GM19467 (cell line): Measurements from ENCODE around the gene HGS.

ENCODE experiments used
- ATAC-seq: cut with Tn5 transposase; IDR thresholded peaks from one replicate; pipeline ENCODE4 v1.9.1; 2021; ENCODE audit warnings: mild to moderate bottlenecking, moderate library complexity; ENCODE audit not compliant: unreplicated experiment

The HGS gene

DNA sequence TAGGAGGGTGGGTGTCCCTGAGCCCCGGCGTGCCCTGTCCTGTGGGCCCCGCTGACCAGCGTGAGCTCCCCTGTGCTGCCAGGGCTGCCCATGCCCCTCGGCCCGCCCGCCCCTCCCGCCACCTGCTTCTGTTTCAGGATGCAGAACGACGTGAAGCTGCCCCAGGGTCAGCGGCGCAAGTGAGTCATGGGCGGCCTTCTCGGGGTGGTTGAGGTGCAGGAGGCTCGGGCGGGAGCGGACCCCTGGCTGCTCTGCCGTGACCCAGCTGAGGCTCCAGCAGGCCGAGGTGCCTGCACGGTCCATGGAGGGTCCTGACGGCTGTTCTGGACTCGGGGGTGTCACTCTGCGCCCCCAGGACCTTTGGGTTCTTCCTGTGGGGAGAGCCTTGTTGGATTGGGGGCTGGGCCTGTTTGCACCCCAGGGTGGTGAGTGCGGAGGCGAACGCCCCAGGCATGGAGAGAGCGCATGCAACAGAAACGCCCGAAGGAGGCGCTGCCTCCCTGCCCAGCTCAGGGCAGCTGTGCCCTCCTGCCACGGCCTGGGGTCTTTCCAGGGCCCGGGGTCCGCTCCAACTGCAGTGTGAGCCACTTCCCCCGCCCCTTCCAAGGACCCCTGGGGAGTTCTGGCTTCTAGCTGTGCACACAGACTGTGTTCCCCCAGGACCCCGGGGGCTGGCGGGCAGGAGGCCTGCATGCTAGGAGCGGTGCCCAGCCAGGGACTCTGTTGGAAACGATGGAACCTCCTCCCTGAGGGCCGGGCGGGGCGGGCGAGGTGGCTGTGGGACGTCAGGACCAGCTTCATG is 32.3 kb downstream of the HGS start:
- no peak for ATAC-seq

DNA sequence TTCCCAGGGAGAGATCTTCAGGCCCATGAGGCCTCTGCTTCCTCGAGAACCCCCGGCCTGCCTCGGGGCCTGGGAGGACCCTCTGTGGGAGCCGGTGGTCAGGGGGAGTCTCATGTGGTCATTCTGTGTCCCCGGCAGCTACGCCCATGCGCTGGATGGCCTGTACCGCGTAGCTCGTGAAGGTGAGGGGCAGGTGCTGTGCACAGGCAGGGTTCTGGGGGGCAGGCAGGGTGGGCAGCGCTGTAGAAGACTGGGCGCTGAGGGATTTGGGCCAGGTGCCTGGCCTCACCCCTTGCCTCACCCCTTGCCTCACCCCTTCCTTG is 32.8 kb downstream of the HGS start:
- ATAC-seq, result no peak

- no peak for ATAC-seq
Measured at GRCh38 chr17:81717049-81717765, 33.4 kb downstream of the HGS start.

DNA sequence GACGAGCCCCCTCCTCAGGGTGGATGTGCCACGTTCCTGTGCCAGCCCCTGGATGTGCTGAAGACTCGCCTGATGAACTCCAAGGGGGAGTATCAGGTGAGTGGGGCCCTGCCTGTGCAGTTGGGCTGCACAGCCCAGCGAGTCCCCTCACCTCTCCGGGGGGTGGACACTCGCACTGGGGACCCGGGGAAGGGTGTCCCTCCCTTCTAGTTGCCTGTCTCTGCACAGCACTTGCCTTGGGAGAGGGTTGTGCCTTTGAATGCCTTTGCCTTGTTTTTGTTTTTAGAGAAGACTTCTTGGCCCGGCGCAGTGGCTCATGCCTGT is 33.9 kb downstream of the HGS start:
- no peak for ATAC-seq

GRCh38 chr17:81719410-81720266 is 35.8 kb downstream of the HGS start:
- no peak for ATAC-seq

DNA sequence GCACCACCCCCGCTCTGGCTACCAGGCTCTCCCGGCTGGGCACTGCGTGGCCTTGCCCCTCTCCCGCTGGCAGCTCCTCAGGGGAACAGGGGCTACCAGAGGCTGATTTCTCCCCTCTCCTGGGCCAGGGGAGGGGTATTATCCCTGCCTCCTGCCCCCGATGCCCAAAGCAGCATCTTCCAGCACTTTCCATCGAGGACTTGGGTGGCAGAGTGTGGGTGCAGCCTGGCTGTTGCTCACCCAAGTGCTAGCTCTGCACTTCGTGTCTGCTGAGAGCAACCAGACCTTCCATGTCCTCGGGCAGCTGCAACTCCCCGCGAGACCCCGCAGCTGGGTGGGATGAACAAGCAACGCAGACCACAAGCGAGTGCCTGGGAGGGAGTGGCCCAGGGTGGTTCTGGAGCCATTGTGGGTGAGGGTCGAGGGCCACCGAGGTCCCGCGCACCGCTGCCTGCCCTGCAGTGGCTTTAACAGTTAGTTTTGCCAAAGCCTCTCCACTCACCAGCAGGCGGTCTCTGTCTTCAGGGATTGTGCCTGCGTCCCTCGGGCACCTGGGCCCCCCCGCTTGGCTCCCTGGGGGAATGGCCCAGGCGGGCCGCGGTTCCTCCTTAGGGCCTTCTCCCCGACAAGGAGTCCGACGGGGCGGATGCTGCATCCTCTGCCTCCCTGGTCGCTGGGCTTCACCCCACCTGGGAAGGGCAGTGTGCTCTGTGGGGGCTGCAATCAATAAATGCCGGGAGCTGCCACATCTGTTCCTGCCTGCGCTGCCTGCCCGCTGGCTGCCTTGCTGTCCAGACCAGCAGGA is 36.7 kb downstream of the HGS start:
- no peak for ATAC-seq

- no peak for ATAC-seq
Measured at GRCh38 chr17:81722184-81723120, 38.6 kb downstream of the HGS start.

GRCh38 chr17:81723651-81724209 is 39.9 kb downstream of the HGS start:
- ATAC-seq, result no peak

DNA sequence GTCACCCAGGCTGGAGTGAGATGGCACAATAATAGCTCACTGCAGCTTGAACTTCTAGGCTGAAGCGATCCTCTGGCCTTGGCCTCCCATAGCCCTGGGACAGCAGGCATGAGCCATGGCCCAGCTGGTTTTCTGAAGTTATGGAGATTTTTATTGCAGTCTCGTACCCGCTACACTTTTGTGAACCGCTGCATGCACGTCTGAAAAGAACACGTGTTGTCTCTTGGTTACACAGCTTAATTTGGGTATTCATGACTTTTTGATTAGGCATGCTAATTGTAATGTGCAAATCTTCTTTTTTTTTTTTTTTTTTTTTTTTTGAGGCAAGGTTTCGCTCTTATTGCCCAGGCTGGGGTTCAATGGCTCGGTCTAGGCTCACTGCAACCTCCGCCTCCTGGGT is 41.6 kb downstream of the HGS start:
- no peak for ATAC-seq

DNA sequence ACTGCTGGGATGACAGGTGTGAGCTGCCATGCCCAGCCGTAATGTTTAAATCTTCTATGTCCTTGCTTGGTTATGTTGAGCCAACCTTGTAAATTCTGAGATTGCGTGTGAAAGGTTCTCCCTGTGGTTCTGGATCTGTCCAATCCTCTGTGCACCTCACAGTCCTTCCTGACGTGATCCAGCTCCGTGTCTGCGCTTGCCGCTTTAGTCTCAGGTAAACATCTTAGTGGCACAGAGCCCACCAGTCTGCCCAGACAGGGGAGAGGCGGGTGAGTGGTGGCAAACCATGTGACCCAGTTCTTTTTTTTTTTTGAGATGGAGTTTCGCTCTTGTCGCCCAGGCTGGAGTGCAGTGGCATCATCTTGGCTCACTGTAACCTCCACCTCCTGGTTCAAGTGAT is 42.2 kb downstream of the HGS start:
- no peak for ATAC-seq

GRCh38 chr17:81727324-81728031 is 43.7 kb downstream of the HGS start:
- ATAC-seq, result no peak

DNA sequence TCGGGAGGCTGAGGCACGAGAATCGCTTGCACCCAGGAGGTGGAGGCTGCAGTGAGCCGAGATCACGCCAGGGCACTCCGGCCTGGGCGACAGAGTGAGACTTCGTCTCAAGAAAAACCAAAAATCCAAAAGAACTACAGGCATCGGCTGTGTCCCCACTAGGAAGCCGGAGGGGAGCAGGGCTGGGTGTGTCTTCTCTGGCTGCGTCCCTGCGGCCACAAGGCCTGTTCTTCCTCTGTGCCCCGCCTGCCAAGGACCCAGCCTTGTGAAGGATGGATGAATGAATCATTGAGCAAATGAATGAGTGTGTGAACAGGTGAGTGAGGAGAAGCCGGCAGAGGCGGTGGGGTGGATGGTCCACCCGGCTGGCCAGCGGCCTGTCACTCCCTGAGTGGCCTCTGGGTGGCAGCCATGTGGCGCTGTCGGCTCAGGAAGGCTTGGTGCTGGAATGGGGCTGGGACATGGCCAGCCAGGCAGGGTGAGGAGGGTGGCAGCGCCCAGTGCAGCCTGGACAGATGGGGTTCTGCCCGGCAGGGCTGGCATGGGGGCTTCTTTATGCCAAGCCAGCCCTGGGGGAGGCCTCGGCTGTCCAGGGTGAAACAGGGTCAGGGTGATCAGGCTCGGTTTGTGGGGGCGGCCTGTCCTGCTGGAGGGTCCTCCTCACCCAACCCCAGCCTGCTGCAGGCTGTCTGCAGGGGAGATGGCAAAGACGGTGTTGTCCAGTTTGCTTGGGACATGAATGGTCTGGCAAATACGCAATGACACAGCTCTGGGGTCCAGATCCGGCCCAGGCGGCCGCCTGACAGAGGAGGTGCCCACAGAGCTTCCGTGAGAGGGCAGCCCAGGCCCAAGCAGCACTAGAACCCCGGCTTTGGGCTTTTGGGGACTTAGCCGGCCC is 49.9 kb downstream of the HGS start:
- no peak for ATAC-seq

DNA sequence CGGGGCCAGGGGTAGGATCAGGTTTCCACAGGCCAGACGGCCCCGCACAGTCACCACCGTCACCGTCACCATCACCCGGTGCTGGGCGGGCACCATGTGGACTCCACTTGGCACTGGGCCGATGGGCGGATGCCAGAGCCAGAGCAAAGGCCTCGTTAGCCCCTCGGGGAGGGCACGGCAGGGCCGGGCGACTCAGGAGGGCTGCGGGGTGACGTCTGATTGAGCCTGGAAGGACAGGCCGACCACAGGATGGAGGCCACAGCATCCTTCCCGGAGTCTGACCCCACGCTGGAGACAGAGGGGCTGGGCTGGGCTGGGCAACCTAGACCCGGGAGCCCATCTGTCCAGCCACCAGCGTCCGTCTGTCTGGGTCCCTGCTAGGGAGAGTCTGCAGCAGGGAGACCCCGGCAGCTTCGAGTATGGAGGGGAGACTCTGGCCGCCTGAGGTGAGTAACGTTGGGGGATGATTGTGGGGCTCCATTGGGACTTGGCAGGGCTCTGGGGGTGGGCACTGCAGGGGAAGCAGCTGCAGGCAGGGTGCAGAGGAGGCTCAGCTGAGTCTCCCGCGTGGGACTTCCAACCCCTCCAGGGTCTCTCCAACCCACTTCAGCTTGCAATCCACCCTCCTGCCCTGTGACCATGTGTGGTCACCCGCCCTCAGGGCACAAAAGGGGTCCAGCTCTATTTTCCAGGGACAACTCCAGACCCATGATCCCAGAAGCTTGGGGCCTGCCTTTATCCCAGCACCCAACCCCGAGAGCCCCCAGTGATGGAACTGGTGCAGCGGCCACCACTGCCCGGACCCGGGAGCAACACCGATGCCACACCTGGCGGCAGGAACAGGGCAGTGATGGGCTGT is 50.8 kb downstream of the HGS start:
- no peak for ATAC-seq

DNA sequence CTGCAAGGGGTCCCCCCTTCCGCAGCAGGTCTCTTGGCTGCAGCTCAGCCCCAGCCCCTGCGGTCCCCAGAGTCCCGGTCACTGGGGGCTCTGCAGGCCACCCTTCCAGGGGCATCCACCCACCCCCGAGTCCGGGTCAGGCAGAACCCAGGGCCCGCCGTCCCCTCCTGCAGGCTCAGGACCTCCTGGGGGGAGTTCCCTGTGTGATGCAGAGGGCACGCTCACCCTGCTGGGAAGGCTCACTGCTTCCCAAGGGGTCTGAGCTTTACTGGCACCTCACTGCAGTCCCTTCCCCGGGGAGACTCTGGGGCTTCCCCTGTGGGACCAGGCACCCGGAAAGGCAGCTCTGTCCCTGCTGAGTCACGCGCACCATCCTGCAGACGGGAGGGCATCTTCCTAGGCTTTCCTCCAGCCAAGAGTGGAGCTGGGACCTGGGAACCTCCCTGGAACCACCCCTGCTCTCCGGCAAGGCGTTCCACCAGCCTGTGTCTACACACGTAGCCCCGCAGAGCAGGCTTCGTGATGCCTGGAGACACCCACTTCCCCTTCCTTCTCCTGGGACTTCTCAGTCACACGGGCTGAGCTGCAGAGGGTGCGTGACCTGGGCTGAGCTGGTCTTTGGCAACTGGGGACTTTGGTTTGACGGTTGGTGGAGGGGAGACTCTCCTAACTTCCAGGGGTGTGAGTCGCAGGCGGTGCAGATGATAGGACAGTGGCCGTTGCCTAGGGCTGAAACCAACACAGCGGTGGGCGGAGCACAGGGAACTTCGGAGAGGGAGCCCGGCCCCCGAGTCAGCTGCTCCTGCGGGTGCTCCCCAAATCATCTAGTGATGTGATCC is 51.7 kb downstream of the HGS start:
- ATAC-seq, result no peak

GRCh38 chr17:81737947-81738800 is 54.4 kb downstream of the HGS start:
- no peak for ATAC-seq
